Measurements from ENCODE around the gene AGPAT4.
A peak's percentile ranks its signal among the peaks of the same experiment; 100 is the strongest.

DNA sequence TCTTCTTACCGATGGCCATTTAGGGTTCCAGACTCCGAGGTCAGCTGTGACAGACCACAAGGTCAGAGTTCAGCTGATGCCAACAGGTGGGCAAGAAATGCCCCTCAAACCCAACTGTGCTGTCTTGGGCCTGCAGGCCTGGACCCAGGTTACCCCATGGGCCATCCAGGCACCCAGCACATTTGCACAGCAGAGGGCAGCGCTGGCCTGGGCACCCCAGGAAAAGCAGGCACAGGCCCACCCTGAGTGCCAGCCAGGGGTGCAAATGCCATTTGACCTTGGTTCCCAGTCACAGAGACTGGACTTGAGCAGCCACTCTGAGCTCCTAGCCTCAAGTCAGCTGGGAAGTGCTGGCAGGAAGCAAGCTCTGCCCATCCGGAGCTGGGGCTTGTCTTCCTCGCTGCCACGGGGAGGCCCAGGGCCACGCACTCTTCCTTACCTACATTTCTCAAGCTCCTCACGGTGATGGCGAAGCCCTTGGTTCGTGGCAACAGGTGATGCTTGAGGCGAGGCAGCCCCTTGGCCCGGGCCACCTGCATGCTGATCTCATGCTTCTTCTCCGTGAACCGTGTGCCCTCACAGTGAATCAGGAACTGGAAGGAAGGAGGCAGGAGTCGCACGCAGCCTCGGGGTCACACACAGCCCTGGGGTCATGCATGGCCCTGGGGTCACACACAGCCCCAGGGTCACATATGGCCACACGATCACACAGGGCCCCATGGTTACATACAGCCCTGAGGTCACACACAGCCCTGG is 120.8 kb downstream of the AGPAT4 start:
- TF ChIP-seq, protein P1, sequence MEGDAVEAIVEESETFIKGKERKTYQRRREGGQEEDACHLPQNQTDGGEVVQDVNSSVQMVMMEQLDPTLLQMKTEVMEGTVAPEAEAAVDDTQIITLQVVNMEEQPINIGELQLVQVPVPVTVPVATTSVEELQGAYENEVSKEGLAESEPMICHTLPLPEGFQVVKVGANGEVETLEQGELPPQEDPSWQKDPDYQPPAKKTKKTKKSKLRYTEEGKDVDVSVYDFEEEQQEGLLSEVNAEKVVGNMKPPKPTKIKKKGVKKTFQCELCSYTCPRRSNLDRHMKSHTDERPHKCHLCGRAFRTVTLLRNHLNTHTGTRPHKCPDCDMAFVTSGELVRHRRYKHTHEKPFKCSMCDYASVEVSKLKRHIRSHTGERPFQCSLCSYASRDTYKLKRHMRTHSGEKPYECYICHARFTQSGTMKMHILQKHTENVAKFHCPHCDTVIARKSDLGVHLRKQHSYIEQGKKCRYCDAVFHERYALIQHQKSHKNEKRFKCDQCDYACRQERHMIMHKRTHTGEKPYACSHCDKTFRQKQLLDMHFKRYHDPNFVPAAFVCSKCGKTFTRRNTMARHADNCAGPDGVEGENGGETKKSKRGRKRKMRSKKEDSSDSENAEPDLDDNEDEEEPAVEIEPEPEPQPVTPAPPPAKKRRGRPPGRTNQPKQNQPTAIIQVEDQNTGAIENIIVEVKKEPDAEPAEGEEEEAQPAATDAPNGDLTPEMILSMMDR (IDR thresholded peaks at IDR 0.05; ENCODE audit: low read depth, low read length, poor library complexity, severe bottlenecking) = peak; percentile 72
- TF ChIP-seq EZH2phosphoT487 (IDR thresholded peaks at IDR 0.05; ENCODE audit: borderline replicate concordance, low read length) = no peak

Data from DOHH2 (cell line).